IMR-90 (cell line): ENCODE results near the gene BHLHA9. TPM values are rescaled to one million over a fixed set of nuclear protein-coding genes. Genes with fewer than 3 reads are reported as not detected.

Experiments
- ATAC-seq: fragments of 200-7000 bp; cut with Tn5 transposase; 2 replicates; pipeline ENCODE4 v1.9.1; 2020; ENCODE audit warnings: low read depth, mild to moderate bottlenecking, moderate library complexity
- BruUV-seq: library from RNA; stranded (reverse); fragments of 400-500 nt; replicated peaks from 2 replicates; lab custom pipeline; 2021; lab: Mats Ljungman, UMichigan
- CTCF ChIA-PET: fragments of 300-600 bp; formaldehyde crosslinking; extraction: SDS; loops from one replicate; lab custom pipeline; 2021; ENCODE audit warnings: antibody characterized with exemption; lab: Yijun Ruan, JAX
- POLR2A ChIA-PET: fragments of 300-600 bp; sonication (Branson Sonifier 250); formaldehyde crosslinking; loops from one replicate; lab custom pipeline; 2022; ENCODE audit warnings: antibody characterized with exemption; ENCODE audit not compliant: unreplicated experiment; lab: Charles Lee
- DNase-seq: peaks from one replicate; pipeline ENCODE4 v3.0.0; 2013
- H2AFZ ChIP-seq: replicated peaks from 2 replicates; pipeline ENCODE3; 2013; ENCODE audit warnings: low read length, mild to moderate bottlenecking; ENCODE audit not compliant: poor library complexity
- H2AK5ac ChIP-seq: 2 replicates; pipeline ENCODE4 v1.6.1; 2013; ENCODE audit warnings: low read depth, low read length, inconsistent platforms
- H2AK9ac ChIP-seq: replicated peaks from 2 replicates; pipeline ENCODE3; 2013; ENCODE audit warnings: mild to moderate bottlenecking, low read depth, low read length, moderate library complexity; ENCODE audit not compliant: poor library complexity
- H2BK120ac ChIP-seq: 2 replicates; pipeline ENCODE4 v1.6.1; 2013; ENCODE audit warnings: low read depth, low read length, inconsistent platforms
- H2BK15ac ChIP-seq: 3 replicates; pipeline ENCODE4 v1.6.1; 2013; ENCODE audit warnings: low read depth, low read length, inconsistent platforms
- H2BK20ac ChIP-seq: 2 replicates; pipeline ENCODE4 v1.6.1; 2013; ENCODE audit warnings: low read depth, mild to moderate bottlenecking, inconsistent platforms, low read length, moderate library complexity
- H2BK5ac ChIP-seq: 2 replicates; pipeline ENCODE4 v1.6.1; 2013; ENCODE audit warnings: mild to moderate bottlenecking, low read depth, low read length, inconsistent platforms; ENCODE audit not compliant: poor library complexity, severe bottlenecking
- H3K14ac ChIP-seq: replicated peaks from 2 replicates; pipeline ENCODE4 v1.6.1; 2013; ENCODE audit warnings: low read depth, low read length, inconsistent platforms
- H3K18ac ChIP-seq: 2 replicates; pipeline ENCODE4 v1.6.1; 2013; ENCODE audit warnings: low read depth, low read length, control low read depth
- H3K23ac ChIP-seq: 2 replicates; pipeline ENCODE4 v1.6.1; 2013; ENCODE audit warnings: low read depth, low read length, inconsistent platforms
- H3K27ac ChIP-seq: 2 replicates; pipeline ENCODE4 v1.5.1; 2013; ENCODE audit warnings: mild to moderate bottlenecking, control low read depth, low read length; ENCODE audit not compliant: insufficient read depth
- H3K27me3 ChIP-seq: 2 replicates; pipeline ENCODE4 v1.6.1; 2013; ENCODE audit warnings: low read length; ENCODE audit not compliant: control insufficient read depth, insufficient read depth
- H3K36me3 ChIP-seq: 2 replicates; pipeline ENCODE4 v1.6.1; 2013; ENCODE audit warnings: low read length, mixed read lengths; ENCODE audit not compliant: control insufficient read depth, insufficient read depth
- H3K4ac ChIP-seq: 2 replicates; pipeline ENCODE4 v1.6.1; 2013; ENCODE audit warnings: low read depth, low read length, inconsistent platforms
- H3K4me1 ChIP-seq: 2 replicates; pipeline ENCODE4 v1.6.1; 2013; ENCODE audit warnings: low read length, mixed read lengths; ENCODE audit not compliant: control insufficient read depth, insufficient read depth
- H3K4me2 ChIP-seq: 2 replicates; pipeline ENCODE4 v1.6.1; 2013; ENCODE audit warnings: low read depth, mild to moderate bottlenecking, control low read depth, low read length, moderate library complexity
- H3K4me3 ChIP-seq: 2 replicates; pipeline ENCODE4 v1.5.1; 2013; ENCODE audit warnings: low read depth, mild to moderate bottlenecking, control low read depth, low read length, moderate library complexity; ENCODE audit not compliant: insufficient read depth
- H3K56ac ChIP-seq: 2 replicates; pipeline ENCODE4 v1.6.1; 2013; ENCODE audit warnings: low read length, inconsistent platforms; ENCODE audit not compliant: insufficient read depth; ENCODE audit errors: extremely low read depth
- H3K79me1 ChIP-seq, 2 experiments: 2 replicates each; pipeline ENCODE4 v1.6.1; 2013; ENCODE audit warnings: low read length in 2 of 2, inconsistent platforms in 1 of 2, low read depth in 1 of 2
- H3K9ac ChIP-seq: 2 replicates; pipeline ENCODE4 v1.6.1; 2013; ENCODE audit warnings: low read depth, low read length, control low read depth
- H3K9me1 ChIP-seq: 2 replicates; pipeline ENCODE4 v1.6.1; 2013; ENCODE audit warnings: low read length, inconsistent platforms; ENCODE audit not compliant: insufficient read depth
- H3K9me3 ChIP-seq: 2 replicates; pipeline ENCODE4 v1.6.1; 2013; ENCODE audit warnings: low read length; ENCODE audit not compliant: control insufficient read depth, insufficient read depth
- H4K20me1 ChIP-seq: 2 replicates; pipeline ENCODE4 v1.6.1; 2013; ENCODE audit warnings: low read length, inconsistent platforms; ENCODE audit not compliant: insufficient read depth
- H4K5ac ChIP-seq: 2 replicates; pipeline ENCODE4 v1.6.1; 2013; ENCODE audit warnings: mild to moderate bottlenecking, low read depth, low read length, control low read depth
- H4K8ac ChIP-seq, 2 experiments: 2 replicates each; pipeline ENCODE4 v1.6.1; 2013; ENCODE audit warnings: low read depth in 2 of 2, low read length in 2 of 2, control low read depth in 1 of 2, inconsistent platforms in 1 of 2
- H4K91ac ChIP-seq: 2 replicates; pipeline ENCODE4 v1.6.1; 2013; ENCODE audit warnings: low read depth, low read length, inconsistent platforms; ENCODE audit not compliant: insufficient read depth
- BHLHE40 ChIP-seq: fragments of 150-350 bp; IDR thresholded peaks from 2 replicates; pipeline ENCODE4 v1.6.1; 2016; ENCODE audit warnings: mild to moderate bottlenecking, low read depth, low read length
- CEBPB ChIP-seq: IDR thresholded peaks from 2 replicates; pipeline ENCODE4 v1.6.1; 2012; ENCODE audit warnings: low read depth, low read length, improper control_type of control experiment
- CHD1 ChIP-seq: IDR thresholded peaks from 2 replicates; pipeline ENCODE4 v1.6.1; 2012; ENCODE audit warnings: low read depth, low read length, improper control_type of control experiment
- FOS ChIP-seq: fragments of 150-350 bp; IDR thresholded peaks from 2 replicates; pipeline ENCODE4 v1.6.1; 2016; ENCODE audit warnings: low read depth, low read length
- MAFK ChIP-seq: IDR thresholded peaks from 2 replicates; pipeline ENCODE4 v1.6.1; 2012; ENCODE audit warnings: low read depth, low read length, improper control_type of control experiment
- MAZ ChIP-seq: IDR thresholded peaks from 2 replicates; pipeline ENCODE4 v1.6.1; 2012; ENCODE audit warnings: low read depth, mild to moderate bottlenecking, low read length, improper control_type of control experiment, moderate library complexity, borderline replicate concordance
- MXI1 ChIP-seq: IDR thresholded peaks from 2 replicates; pipeline ENCODE4 v1.6.1; 2012; ENCODE audit warnings: low read depth, mild to moderate bottlenecking, low read length, moderate library complexity, borderline replicate concordance
- NFE2L2 ChIP-seq: fragments of 150-350 bp; IDR thresholded peaks from 2 replicates; pipeline ENCODE4 v1.6.1; 2016; ENCODE audit warnings: low read depth, mild to moderate bottlenecking, low read length
- POLR2A ChIP-seq: IDR thresholded peaks from 2 replicates; pipeline ENCODE4 v1.6.1; 2012; ENCODE audit warnings: mild to moderate bottlenecking, low read depth, low read length
- RAD21 ChIP-seq: IDR thresholded peaks from 2 replicates; pipeline ENCODE4 v1.6.1; 2012; ENCODE audit warnings: low read length, improper control_type of control experiment
- RCOR1 ChIP-seq: IDR thresholded peaks from 2 replicates; pipeline ENCODE4 v1.6.1; 2012; ENCODE audit warnings: mild to moderate bottlenecking, low read length, improper control_type of control experiment; ENCODE audit not compliant: insufficient replicate concordance
- RFX5 ChIP-seq: IDR thresholded peaks from 2 replicates; pipeline ENCODE4 v1.8.0; 2012; ENCODE audit warnings: low read depth, mild to moderate bottlenecking, low read length, moderate library complexity
- SMC3 ChIP-seq: fragments of 150-350 bp; IDR thresholded peaks from 2 replicates; pipeline ENCODE4 v1.6.1; 2016; ENCODE audit warnings: low read depth, mild to moderate bottlenecking, antibody characterized with exemption, low read length, moderate library complexity
- WGBS, 2 experiments: methylation state at CpG; one replicate each; pipeline versions ENCODE4 v1.1.5 to v1.1.7; 2013; ENCODE audit warnings: missing lambda C conversion rate in 2 of 2; ENCODE audit not compliant: insufficient read length in 1 of 2; ENCODE audit errors: extremely low coverage in 2 of 2; 5-methylcytosine and 5-hydroxymethylcytosine counted together
- dilution Hi-C: fragments of 300-500 bp; cut with HindIII; formaldehyde crosslinking; loops from one replicate; pipeline ENCODE4 v1.14.3; 2018; ENCODE audit warnings: low sequenced_read_pairs; ENCODE audit not compliant: unreplicated experiment
- in situ Hi-C: fragments of 300-500 bp; cut with MboI; formaldehyde crosslinking; loops from 3 replicates; pipeline ENCODE4 v1.14.3; 2019; ENCODE audit warnings: low sequenced_read_pairs, inconsistent platforms, mixed read lengths
- intact Hi-C: fragments of 100-400 bp; cut with micrococcal nuclease; formaldehyde crosslinking; loops from 2 replicates; pipeline ENCODE4 v1.10.0; 2022
- polyA plus RNA-seq, 3 experiments: library from polyadenylated mRNA; depleted of rRNA; stranded (reverse); fragments of >200 nt; gene quantifications; 2 replicates each; pipeline ENCODE4 v1.2.3, GENCODE V29; 2012; ENCODE audit warnings: low replicate concordance in 1 of 3
- total RNA-seq: library from RNA; depleted of rRNA; stranded (reverse); fragments of >200 nt; gene quantifications from 2 replicates; pipeline ENCODE4 v1.2.3, GENCODE V29; 2012
- TF ChIP-seq, protein P1 (sequence below): fragments of 150-350 bp; IDR thresholded peaks from 2 replicates; pipeline ENCODE4 v1.6.1; 2016; ENCODE audit warnings: low read depth, mild to moderate bottlenecking, low read length, moderate library complexity, borderline replicate concordance
- TF ChIP-seq, protein P2 (sequence below): conservative IDR thresholded peaks from 2 replicates; pipeline ENCODE4 v1.5.1; 2012; ENCODE audit warnings: mild to moderate bottlenecking, low read depth, low read length, improper control_type of control experiment
- TF ChIP-seq, protein P3 (sequence below): fragments of 150-350 bp; IDR thresholded peaks from 2 replicates; pipeline ENCODE4 v1.6.1; 2017; ENCODE audit warnings: mild to moderate bottlenecking, antibody characterized with exemption, low read length, low read depth

Gene BHLHA9
- total and polyA plus RNA-seq, 2 of the 4 experiments (the other 2 are of a cell fraction): not detected

DNA sequence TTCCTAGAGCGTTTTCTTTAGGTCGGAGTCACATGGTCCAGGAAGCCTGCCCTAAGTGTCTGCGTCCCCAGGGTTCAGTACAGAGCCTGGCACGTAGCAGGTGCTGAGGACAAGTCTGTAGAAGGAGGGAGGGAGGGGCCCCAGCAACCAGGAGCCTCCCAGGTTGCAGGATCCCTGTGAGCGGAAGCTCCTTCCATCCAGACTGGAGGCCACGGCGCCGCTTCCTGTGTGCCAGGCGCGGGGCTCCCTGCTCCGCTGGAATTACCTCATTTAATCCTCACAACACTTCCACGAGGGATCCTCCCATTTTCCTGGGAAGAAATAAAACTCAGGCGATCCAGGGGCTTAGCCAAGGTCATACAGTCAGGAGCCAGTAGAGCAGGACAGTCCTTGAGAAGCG, 31.3 kb downstream of the BHLHA9 start:
- Histone ChIP-seq H3K27me3 (peaks cover 72% of the 10 kb centered on the region), H4K5ac (no peak overlapping the region), H3K23ac (no peak overlapping the region), H3K9me3 (no peaks in the 10 kb centered on the region), H4K91ac (no peak overlapping the region), H3K4me3 (no peak overlapping the region), H3K56ac (no peak overlapping the region), H3K14ac (no peak overlapping the region), H2BK5ac (no peak overlapping the region), H3K4me2 (no peak overlapping the region), H2AFZ (no peak overlapping the region), H4K20me1 (no peaks in the 10 kb centered on the region), H3K27ac (no peak overlapping the region), H2AK5ac (no peak overlapping the region), H3K4ac (no peak overlapping the region), H2BK15ac (no peak overlapping the region), H4K8ac (no peak overlapping the region), H3K79me1 (no peaks in the 10 kb centered on the region), H2BK120ac (no peak overlapping the region), H3K4me1 (no peaks in the 10 kb centered on the region), H3K9ac (no peak overlapping the region), H2AK9ac (no peak overlapping the region), H3K9me1 (no peaks in the 10 kb centered on the region), H3K36me3 (no peaks in the 10 kb centered on the region), H2BK20ac (no peak overlapping the region), H3K18ac (no peak overlapping the region)
- POLR2A ChIA-PET: no interaction called here
- ATAC-seq (no peak), DNase-seq (no peak)
- BruUV-seq: no TSS peak
- in situ Hi-C loops: no loop called here
- dilution Hi-C loops: no loop called here
- TF ChIP-seq, protein P1, sequence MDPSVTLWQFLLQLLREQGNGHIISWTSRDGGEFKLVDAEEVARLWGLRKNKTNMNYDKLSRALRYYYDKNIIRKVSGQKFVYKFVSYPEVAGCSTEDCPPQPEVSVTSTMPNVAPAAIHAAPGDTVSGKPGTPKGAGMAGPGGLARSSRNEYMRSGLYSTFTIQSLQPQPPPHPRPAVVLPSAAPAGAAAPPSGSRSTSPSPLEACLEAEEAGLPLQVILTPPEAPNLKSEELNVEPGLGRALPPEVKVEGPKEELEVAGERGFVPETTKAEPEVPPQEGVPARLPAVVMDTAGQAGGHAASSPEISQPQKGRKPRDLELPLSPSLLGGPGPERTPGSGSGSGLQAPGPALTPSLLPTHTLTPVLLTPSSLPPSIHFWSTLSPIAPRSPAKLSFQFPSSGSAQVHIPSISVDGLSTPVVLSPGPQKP: no peak
- TF ChIP-seq RFX5: no peak
- TF ChIP-seq MAFK: no peak
- TF ChIP-seq FOS: no peak
- no peak for TF ChIP-seq MXI1
- TF ChIP-seq CHD1: no peak
- TF ChIP-seq RAD21: no peak
- no peak for TF ChIP-seq NFE2L2
- TF ChIP-seq RCOR1: no peak
- TF ChIP-seq BHLHE40: no peak
- no peak for TF ChIP-seq CEBPB
- TF ChIP-seq, protein P2, sequence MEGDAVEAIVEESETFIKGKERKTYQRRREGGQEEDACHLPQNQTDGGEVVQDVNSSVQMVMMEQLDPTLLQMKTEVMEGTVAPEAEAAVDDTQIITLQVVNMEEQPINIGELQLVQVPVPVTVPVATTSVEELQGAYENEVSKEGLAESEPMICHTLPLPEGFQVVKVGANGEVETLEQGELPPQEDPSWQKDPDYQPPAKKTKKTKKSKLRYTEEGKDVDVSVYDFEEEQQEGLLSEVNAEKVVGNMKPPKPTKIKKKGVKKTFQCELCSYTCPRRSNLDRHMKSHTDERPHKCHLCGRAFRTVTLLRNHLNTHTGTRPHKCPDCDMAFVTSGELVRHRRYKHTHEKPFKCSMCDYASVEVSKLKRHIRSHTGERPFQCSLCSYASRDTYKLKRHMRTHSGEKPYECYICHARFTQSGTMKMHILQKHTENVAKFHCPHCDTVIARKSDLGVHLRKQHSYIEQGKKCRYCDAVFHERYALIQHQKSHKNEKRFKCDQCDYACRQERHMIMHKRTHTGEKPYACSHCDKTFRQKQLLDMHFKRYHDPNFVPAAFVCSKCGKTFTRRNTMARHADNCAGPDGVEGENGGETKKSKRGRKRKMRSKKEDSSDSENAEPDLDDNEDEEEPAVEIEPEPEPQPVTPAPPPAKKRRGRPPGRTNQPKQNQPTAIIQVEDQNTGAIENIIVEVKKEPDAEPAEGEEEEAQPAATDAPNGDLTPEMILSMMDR: no peak
- TF ChIP-seq, protein P3, sequence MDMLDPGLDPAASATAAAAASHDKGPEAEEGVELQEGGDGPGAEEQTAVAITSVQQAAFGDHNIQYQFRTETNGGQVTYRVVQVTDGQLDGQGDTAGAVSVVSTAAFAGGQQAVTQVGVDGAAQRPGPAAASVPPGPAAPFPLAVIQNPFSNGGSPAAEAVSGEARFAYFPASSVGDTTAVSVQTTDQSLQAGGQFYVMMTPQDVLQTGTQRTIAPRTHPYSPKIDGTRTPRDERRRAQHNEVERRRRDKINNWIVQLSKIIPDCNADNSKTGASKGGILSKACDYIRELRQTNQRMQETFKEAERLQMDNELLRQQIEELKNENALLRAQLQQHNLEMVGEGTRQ: no peak
- TF ChIP-seq SMC3: no peak
- no peak for TF ChIP-seq MAZ
- TF ChIP-seq POLR2A: no peak
- CTCF ChIA-PET: no interaction called here
- intact Hi-C loops: no loop called here
- 86% methylated on average over 1 of the region's 14 CpGs; no CpG with 5 or more reads in 1 of the 2 experiments for WGBS, 2 experiments
